HG02981 (cell line): Measurements from ENCODE around the gene NFIX.
"Not testable (repeated sequence)": the region's sequence is repeated elsewhere in the genome, so short reads cannot be mapped to it uniquely, and the experiment has no call there.

ENCODE experiments used
- ATAC-seq: cut with Tn5 transposase; IDR thresholded peaks from one replicate; pipeline ENCODE4 v1.9.1; 2021; ENCODE audit warnings: mild to moderate bottlenecking, moderate library complexity; ENCODE audit not compliant: unreplicated experiment

NFIX gene

GRCh38 chr19:12957389-12957952, 37.8 kb upstream of the NFIX start:
- ATAC-seq, result not testable (repeated sequence)

DNA sequence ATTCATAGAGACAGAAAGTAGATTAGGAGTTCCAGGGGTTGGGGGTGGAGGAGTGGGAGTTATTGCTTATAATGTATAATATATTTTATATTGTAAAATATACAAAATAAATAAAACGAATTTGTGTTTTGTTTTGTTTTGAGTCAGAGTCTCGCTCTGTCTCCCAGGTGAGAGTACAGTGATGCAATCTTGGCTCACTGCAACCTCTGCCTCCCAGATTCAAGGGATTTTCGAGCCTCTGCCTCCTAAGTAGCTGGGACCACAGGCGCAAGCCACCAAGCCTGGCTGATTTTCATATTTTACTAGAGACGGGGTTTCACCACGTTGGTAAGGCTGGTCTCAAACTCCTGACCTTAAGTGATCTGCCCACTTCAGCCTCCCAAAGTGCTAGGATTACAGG, 35.8 kb upstream of the NFIX start:
- ATAC-seq, result no peak

- ATAC-seq, result peak; percentile 57
These were observed 30.1 kb upstream of the NFIX start for GRCh38 chr19:12965017-12965811.

- ATAC-seq, result no peak
These were observed 29.5 kb upstream of the NFIX start for GRCh38 chr19:12965812-12966135.

DNA sequence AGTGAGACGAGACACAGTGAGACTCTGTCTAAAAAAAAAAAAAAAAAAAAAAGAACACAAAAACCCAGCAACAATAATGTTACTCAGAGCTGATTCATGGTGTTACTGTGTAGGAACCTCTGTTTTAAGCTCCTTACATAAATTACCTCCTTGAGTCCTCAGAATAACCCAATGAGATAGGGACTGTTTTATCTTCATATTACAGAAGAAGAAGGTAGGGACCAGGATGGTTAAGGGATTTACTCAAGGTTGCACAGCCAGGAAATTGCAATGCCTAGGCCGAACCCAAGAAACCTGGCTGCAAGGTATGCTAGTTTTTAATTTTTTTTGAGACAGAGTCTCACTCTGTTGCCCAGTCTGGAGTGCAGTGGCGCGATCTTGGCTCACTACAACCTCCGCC, 27.4 kb upstream of the NFIX start:
- no peak for ATAC-seq

DNA sequence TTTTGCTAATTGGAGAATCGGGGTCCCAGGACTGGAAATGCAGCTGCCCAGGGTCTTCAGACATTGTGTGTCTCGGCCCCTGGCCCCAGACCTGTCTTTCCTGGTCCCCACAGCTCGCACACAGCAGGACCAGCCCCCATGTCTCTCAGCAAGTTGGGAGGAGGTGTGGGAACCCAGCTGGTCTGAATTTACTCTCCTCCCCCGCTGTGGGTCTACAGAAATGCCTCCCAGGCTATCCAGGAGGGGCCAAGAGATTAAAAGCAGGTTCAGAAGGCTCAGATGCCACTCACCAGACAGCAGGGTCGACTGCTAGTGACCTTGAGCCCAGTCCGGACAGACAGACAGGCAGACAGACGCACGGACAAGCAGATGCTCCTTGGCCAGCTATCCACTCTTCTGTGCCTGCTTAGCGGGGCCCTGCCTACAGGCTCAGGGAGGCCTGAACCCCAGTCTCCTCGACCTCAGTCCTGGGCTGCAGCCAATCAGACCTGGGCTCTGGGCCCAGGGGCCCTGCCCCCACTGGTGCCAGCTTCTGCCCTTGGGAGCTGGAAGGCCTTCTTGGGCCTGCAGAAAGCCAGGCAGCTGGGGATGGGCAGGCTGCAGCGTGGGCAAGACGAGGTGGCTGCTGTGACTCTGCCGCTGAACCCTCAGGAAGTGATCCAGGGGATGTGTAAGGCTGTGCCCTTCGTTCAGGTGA, 25.8 kb upstream of the NFIX start, which contains the start of gene DAND5:
DAND5 (plus strand) TSS at position 285 of the 697 bp plus-strand sequence; CDS start at position 370, 85 bp downstream.
- ATAC-seq, result no peak

GRCh38 chr19:12970070-12970820, 25.0 kb upstream of the NFIX start:
- no peak for ATAC-seq

DNA sequence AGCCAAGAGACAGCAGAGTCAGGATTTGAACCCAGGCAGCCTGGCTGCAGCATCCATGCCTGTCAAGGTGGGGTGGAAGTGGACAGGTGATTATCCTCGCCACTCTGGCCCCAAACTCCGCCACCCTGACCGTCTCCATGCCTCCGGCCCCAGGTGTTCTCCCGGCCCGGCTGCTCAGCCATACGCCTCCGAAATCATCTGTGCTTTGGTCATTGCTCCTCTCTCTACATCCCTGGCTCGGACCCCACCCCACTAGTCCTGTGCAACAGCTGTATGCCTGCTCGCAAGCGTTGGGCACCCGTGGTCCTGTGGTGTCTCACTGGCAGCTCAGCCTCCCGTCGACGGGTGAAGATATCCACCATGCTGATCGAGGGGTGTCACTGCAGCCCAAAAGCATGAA, 22.0 kb upstream of the NFIX start:
- no peak for ATAC-seq

DNA sequence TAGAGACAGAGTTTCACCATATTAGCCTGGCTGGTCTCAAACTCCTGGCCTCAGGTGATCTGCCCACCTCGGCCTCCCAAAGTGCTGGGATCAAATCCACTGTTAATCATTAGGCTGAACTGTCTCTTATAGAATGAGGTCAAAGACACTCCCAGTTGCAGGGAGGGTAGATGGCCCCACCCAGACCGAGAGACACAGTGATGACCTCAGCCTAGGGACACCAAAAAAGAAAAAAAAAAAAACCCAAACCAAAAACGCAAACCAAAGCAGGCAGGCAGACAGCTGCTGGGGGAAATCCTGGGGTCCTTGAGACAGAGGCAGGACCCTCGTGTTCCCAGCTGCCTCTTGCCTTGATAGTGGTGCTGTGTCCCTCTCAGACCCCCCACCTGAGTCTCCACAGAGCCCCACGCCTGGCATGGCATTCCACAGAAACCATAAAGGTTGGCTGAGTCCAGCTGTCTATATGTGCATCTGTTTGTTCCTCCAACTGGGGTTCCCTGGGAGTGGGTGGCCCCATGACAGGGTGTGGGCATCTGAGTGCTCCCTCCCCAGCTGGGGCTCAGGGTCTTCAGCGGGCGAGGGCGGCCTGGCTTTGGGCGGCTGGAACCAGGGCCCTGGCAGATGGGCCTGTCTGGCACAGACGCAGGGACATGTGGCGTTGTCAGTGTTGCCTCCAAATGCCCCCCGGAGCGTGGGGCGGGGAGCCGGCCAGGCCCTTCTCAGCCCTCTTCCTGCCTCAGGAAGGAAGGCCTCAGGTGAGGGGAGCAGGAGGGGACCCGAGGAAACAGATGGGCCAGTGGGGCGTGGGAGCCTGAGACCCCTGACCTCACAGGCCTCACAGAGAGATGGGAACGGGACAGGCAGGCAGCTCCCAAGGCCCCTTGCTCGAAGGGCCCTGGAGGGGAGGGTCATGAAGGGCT, 20.7 kb upstream of the NFIX start:
- ATAC-seq, result no peak

- ATAC-seq, result no peak
These were observed 20.0 kb upstream of the NFIX start for GRCh38 chr19:12975221-12975741.

DNA sequence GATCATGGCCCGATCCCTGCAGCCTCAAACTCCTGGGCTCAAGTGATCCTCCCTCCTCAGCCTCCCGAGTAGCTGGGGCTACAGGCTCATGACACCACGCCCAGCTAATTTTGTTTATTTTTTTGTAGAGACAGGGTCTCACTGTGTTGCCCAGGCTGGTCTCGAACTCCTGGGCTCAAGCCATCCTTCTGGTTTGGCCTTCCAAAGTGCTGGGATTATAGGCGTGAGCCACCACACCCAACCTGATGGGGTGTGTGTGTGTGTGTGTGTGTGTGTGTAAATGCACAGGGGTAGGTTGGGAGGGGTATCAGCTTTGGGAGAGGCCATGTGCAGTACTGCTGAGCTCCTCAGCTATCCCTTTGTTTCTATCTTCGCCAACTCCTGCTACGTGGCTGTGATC, 19.2 kb upstream of the NFIX start:
- ATAC-seq, result not testable (repeated sequence)

GRCh38 chr19:12979974-12980373, 15.3 kb upstream of the NFIX start:
- ATAC-seq, result no peak

GRCh38 chr19:12982648-12983047, 12.6 kb upstream of the NFIX start:
- no peak for ATAC-seq

DNA sequence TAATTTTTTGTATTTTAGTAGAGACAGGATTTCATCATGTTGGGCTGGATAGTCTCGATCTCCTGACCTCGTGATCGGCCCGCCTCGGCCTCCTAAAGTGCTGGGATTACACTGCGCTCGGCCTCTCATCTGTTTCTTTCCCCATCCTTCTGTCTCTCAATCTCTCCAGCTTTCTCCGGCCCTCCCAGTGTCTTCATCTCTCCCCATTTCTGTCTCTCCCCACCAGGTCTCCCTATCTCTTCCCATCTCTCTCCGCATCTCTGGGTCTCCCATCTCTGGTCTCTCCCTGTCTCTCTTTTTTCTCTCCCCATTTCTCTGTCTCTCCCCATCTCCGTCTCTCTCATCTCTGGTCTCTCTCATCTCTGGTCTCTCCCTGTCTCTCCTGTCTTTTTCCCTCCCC, 12.2 kb upstream of the NFIX start:
- ATAC-seq, result no peak

DNA sequence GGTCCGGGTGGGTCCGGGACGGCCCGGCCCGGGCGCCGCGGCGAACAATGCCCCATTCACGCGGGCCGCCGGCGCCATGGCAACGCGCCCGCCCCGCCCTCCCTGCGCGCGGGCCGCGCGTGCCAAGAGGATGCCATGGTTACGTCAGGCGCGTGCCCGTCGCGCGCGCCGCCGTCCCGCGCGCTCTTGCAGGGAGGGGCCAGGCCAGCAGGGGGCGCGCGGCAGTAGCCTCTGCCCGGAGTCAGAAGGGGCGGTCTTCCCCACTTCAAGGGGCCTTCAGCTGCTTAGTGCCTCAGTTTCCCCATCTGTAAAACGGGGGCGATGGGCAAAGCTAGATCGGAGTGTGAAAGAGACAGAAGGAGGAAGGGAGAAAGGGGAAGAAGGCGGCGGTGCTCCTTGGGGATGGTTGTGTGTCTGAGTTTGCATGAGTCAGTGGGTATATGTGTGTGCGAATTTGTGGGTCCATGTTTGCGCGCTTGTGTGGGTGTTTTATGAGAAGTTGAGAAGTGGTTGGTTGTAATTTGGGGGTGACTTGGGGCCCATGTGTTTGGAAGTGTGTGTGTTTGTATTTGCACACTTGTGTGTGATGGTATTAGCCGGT, 11.6 kb upstream of the NFIX start:
- ATAC-seq, result peak; percentile 48

DNA sequence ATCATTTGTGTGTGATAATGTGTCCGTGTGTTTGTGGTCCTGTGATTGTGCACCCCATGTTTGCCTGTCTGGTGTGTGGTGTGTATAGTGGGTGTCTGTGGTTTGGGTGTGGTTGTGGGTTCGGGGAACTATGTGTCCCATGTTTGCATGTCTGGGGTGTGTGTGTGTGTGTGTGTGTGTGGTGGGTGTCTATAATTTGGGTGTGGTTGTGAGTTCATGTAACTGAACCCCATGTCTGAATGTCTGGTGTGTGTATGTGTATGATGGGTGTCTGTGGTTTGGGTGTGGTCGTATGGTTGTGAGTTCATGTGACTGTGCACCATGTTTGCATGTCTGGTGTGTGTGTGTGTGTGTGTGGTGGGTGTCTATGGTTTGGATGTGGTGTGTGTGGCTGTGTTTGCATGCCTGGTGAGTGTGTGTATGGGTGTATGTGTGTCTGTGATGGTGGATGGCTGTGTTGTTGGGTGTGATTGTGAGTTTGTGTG, 11.1 kb upstream of the NFIX start:
- ATAC-seq, result no peak

DNA sequence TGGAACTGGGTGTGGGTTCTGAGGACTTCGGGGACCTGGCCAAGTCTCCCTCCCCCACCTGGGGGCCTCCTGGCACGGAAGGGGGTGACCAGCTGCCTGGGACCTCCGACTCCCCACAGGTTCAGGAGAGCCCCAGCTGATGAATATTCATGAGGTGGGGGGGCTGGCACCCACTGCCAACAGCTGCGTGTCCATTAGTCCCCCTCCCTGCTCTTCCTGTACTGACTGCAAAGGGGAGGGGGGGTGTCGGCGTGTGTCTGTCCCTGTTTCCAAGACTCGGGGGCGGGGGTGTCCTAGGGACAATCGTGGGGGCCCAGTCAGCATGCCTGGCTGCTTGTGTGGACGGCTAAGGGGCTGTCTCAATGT, 10.6 kb upstream of the NFIX start:
- ATAC-seq, result no peak

DNA sequence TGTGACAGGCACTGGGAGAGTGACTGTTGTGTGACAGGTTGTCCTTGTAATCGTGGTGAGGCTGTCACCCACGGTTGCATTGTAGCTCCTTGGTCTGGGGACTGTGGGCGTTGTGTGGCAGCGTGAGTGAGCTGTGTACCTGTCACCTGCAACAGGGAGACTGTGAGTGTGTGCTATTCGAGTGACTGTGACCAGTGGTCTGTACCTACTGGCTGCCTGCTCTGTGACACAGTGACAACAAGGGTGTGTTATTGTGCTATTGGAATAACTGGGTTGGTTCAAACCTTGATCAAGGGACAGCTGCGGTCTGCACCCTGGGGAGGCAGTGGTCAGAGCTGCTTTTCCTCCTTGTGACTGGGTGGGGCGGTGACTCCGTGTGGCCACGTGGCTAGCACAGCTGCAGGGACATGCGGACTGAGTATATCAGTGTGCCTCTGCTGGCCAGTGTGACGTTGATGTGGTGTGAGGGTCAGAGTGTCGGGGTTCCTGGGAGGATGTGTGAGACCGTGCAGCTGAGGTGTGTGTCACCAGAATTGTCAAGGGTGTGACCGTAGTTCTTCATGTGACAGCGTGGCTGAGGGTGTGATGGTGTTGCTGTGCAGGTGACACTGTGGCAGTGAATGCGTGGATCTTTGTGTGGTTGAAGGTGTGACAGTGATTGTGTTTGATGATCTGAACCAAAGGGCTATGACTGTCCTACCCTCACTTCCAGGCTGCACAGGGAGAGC, 10.1 kb upstream of the NFIX start:
- ATAC-seq, result no peak

GRCh38 chr19:12986726-12987125, 8.5 kb upstream of the NFIX start:
- no peak for ATAC-seq
